Esophagus muscularis mucosa (tissue), 4 donors: ENCODE data around the gene THEM5. TPM values are rescaled to one million over a fixed set of nuclear protein-coding genes. Genes with fewer than 3 reads are reported as not detected.

Experiments
- DNase-seq: peaks from one replicate; pipeline ENCODE4 v3.0.0-alpha.2; 2017; ENCODE audit errors: extremely low spot score
- H3K27ac ChIP-seq, 4 donors: fragments of 200-600 bp; sonication (generic); replicated peaks in 1 of 4; 1 replicate in 3 of 4; 2 replicates in 1 of 4; pipeline ENCODE4 v1.5.1; 2016 to 2019; ENCODE audit warnings: mild to moderate bottlenecking in 1 of 4
- H3K27me3 ChIP-seq, 4 donors: fragments of 200-600 bp; sonication (generic); one replicate each; pipeline versions ENCODE4 v1.5.1 to v1.6.0; 2016 to 2019
- H3K36me3 ChIP-seq, 4 donors: fragments of 200-600 bp; sonication (generic); one replicate each; pipeline ENCODE4 v1.5.1; 2016 to 2019
- H3K4me1 ChIP-seq, 4 donors: fragments of 200-600 bp; sonication (generic); one replicate each; pipeline ENCODE4 v1.5.1; 2016 to 2019
- H3K4me3 ChIP-seq, 4 donors: fragments of 200-600 bp; sonication (generic); 1 replicate in 2 of 4; 2 replicates in 2 of 4; pipeline ENCODE4 v1.5.1; 2016 to 2019; ENCODE audit warnings: mild to moderate bottlenecking in 4 of 4, moderate library complexity in 1 of 4
- H3K9me3 ChIP-seq, 4 donors: fragments of 200-600 bp; sonication (generic); 1 replicate in 3 of 4; 2 replicates in 1 of 4; pipeline ENCODE4 v1.5.1; 2016 to 2019
- EP300 ChIP-seq: sonication (generic); formaldehyde crosslinking; IDR thresholded peaks from one replicate; pipeline ENCODE4 v1.6.1; 2017; ENCODE audit warnings: antibody characterized with exemption
- POLR2A ChIP-seq: fragments of 450-650 bp; IDR thresholded peaks from one replicate; pipeline ENCODE4 v1.6.1; 2017; ENCODE audit warnings: antibody characterized with exemption, moderate library complexity, mild to moderate bottlenecking, low read depth
- POLR2AphosphoS5 ChIP-seq, 2 donors: sonication (generic); formaldehyde crosslinking; IDR thresholded peaks; one replicate each; pipeline ENCODE4 v1.6.1; 2017; ENCODE audit warnings: antibody characterized with exemption in 2 of 2
- WGBS: methylation state at CpG from one replicate; pipeline ENCODE4 v1.1.5; 2018; 5-methylcytosine and 5-hydroxymethylcytosine counted together
- intact Hi-C: fragments of 100-400 bp; cut with DNase I; formaldehyde crosslinking; loops from one replicate; pipeline ENCODE4 v1.15.1; 2023
- total RNA-seq, 4 donors: library from RNA; depleted of rRNA; stranded (reverse); fragments of >200 nt; gene quantifications; one replicate each; pipeline versions ENCODE4 v1.1.0 to v1.2.1, GENCODE V29; 2016
- TF ChIP-seq, protein P1 (sequence below), 3 experiments: fragments of 200-600 bp in 2 of 3; fragments of 450-650 bp in 1 of 3; sonication (generic) in 2 of 3; IDR thresholded peaks; one replicate each; pipeline ENCODE4 v1.5.1; 2017 to 2019; ENCODE audit warnings: antibody characterized with exemption in 3 of 3, mild to moderate bottlenecking in 2 of 3, moderate library complexity in 1 of 3

The THEM5 gene
- total RNA-seq, 4 donors from 2014 or later: not detected

DNA sequence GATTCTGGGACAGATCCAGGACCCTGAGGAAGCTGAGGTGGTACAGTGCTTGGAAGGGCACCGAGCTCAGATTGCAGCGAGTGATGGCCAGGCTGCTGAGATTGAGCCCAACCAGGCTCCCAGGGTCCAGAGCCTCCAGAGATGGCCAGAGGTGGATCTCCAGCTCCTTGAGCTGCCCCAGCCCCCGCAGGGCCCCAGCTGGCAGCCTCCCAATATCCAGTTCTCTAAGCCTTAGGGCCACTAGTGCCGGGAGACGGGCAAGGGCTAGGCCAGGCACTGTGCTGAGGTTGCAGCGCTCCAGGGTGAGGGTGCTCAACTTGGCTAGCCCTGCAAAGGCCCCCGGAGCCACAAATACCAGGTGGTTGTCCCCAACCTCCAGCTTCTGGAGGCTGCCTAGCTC lies 51.7 kb downstream of the THEM5 start:
- Histone ChIP-seq H3K27me3 (peaks cover 0 to 61% (median 0%) of the 10 kb centered on the region in 4 donors), H3K4me1 (no peaks in the 10 kb centered on the region), H3K36me3 (no peaks in the 10 kb centered on the region), H3K4me3 (no peak overlapping the region), H3K27ac (no peak overlapping the region), H3K9me3 (no peaks in the 10 kb centered on the region)
- TF ChIP-seq, protein P1, sequence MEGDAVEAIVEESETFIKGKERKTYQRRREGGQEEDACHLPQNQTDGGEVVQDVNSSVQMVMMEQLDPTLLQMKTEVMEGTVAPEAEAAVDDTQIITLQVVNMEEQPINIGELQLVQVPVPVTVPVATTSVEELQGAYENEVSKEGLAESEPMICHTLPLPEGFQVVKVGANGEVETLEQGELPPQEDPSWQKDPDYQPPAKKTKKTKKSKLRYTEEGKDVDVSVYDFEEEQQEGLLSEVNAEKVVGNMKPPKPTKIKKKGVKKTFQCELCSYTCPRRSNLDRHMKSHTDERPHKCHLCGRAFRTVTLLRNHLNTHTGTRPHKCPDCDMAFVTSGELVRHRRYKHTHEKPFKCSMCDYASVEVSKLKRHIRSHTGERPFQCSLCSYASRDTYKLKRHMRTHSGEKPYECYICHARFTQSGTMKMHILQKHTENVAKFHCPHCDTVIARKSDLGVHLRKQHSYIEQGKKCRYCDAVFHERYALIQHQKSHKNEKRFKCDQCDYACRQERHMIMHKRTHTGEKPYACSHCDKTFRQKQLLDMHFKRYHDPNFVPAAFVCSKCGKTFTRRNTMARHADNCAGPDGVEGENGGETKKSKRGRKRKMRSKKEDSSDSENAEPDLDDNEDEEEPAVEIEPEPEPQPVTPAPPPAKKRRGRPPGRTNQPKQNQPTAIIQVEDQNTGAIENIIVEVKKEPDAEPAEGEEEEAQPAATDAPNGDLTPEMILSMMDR (IDR thresholded peaks at IDR 0.05): no peak
- TF ChIP-seq EP300 (no peak), POLR2A (no peak), POLR2AphosphoS5 (IDR thresholded peaks at IDR 0.05) (no peak)
- no peak for DNase-seq
- intact Hi-C loops: no loop called here
- 88% methylated on average over 4 of the region's 7 CpGs for WGBS

DNA sequence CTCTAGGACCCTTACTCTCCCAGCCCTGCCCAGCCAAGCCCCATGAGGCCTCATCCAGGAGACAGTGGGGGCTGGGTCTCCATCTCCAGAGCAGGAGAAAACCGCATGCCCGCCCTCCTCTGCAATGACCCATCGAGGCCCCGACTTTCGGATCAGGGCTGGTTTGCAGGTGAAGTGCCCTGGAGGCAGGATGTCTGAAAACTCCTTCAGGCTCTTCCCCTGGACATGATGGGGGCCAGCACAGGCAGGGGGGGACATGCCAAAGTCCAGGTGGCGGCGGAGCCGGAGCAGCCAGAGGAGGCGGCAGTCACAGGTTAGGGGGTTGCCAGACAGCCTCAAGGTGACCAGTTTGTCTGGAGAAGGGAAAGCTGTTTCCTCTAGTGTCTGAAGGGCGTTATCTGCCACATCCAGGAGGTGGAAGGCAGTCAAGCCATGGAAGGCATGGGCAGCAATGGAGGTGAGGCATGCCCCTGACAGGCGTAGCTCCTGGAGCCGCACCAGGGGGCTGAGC lies 52.1 kb downstream of the THEM5 start:
- intact Hi-C loops: no loop called here
- 98% methylated on average over 9 of the region's 12 CpGs for WGBS
- Histone ChIP-seq H3K9me3 (no peaks in the 10 kb centered on the region), H3K4me1 (no peaks in the 10 kb centered on the region), H3K4me3 (no peak overlapping the region), H3K36me3 (no peaks in the 10 kb centered on the region), H3K27ac (no peak overlapping the region), H3K27me3 (peaks cover 0 to 58% (median 0%) of the 10 kb centered on the region in 4 donors)
- TF ChIP-seq POLR2A (no peak), EP300 (no peak), POLR2AphosphoS5 (IDR thresholded peaks at IDR 0.05) (no peak)
- TF ChIP-seq, protein P1 (IDR thresholded peaks at IDR 0.05): no peak
- DNase-seq: no peak

DNA sequence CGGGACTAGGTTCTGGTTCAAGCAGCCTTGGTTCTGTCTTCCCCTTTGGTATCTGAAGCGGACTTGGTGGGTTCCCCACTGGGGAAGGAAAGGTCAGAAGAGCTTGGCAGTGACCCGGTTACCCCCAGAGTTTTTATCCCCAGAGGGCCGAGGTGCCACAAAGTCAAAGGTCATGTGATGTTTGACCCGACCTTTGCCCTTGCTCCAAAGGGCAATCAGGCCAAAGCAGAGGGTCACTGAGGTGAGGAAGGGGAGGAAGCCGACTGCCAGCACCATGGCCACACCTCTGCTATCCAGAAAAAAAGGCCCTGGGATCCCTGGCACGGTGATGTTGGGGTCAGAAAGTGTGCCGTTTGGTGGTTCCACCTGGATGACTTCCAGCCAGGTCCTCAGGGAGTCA lies 52.7 kb downstream of the THEM5 start:
- 75% methylated on average over 7 of the region's 8 CpGs for WGBS
- TF ChIP-seq, protein P1 (IDR thresholded peaks at IDR 0.05): no peak
- no peaks in the 10 kb centered on the region for H3K9me3 ChIP-seq
- H3K27ac ChIP-seq: no peak overlapping the region
- H3K4me3 ChIP-seq: no peak overlapping the region
- peaks cover 0 to 53% (median 0%) of the 10 kb centered on the region in 4 donors for H3K27me3 ChIP-seq
- no peaks in the 10 kb centered on the region for H3K36me3 ChIP-seq
- no peak for DNase-seq
- H3K4me1 ChIP-seq: no peaks in the 10 kb centered on the region
- intact Hi-C loops: no loop called here

DNA sequence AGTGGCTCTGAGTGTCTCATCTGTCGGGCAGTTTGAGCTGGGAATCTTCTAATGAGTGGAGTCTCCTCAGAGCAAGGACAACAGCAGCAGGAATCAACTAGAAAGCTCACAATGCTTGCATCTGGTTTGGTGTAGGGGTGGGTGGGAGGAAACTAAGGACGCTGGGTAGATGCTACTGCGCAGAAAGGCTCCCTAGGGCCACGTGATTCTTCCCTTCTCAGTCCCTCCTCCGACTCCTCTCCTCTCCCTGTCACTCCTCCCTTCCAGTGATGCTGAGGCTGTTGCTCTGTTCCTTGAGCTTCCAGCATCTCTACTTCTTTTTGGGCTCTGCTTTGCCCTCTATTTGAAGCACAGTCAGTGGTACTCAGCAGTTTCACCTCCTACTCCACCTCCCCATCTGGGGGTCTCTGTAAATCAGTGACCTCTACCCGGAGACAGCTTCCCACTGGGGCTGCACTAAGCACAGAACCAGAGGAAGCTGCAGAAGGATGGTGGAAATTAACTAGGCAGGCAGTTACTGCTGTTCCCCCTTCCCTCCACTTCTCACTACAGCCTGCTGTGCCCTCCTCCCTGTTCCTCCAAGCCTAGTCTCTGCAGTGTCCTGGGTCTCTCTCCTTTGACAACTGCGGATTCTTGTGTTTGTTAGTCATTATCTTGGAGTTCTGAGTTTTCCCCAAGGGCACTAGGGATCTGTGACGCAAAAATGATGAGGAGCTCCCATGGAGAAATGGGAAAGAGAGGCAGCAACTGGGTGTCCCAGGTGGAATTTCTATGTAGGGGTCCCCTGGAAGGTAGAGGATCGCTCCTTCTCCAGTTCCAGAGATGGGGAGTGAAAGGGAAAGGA lies 54.1 kb downstream of the THEM5 start:
- no peak overlapping the region for H3K27ac ChIP-seq
- no peak for DNase-seq
- peaks cover 0 to 4% (median 0%) of the 10 kb centered on the region in 4 donors for H3K36me3 ChIP-seq
- 60% methylated on average over 9 of the region's 9 CpGs for WGBS
- intact Hi-C loops: no loop called here
- peaks cover 0 to 44% (median 0%) of the 10 kb centered on the region in 4 donors for H3K27me3 ChIP-seq
- no peak for TF ChIP-seq POLR2AphosphoS5 (IDR thresholded peaks at IDR 0.05)
- TF ChIP-seq EP300: no peak
- no peak for TF ChIP-seq POLR2A
- TF ChIP-seq, protein P1 (IDR thresholded peaks at IDR 0.05): no peak
- H3K4me3 ChIP-seq: no peak overlapping the region
- H3K9me3 ChIP-seq: no peaks in the 10 kb centered on the region
- H3K4me1 ChIP-seq: no peaks in the 10 kb centered on the region
